GM18519 (cell line): ENCODE measurements around the gene CNTN6.

Source experiments
- ATAC-seq: cut with Tn5 transposase; IDR thresholded peaks from one replicate; pipeline ENCODE4 v1.9.1; 2021; ENCODE audit warnings: mild to moderate bottlenecking, moderate library complexity; ENCODE audit not compliant: unreplicated experiment, low FRiP score

Gene CNTN6

DNA sequence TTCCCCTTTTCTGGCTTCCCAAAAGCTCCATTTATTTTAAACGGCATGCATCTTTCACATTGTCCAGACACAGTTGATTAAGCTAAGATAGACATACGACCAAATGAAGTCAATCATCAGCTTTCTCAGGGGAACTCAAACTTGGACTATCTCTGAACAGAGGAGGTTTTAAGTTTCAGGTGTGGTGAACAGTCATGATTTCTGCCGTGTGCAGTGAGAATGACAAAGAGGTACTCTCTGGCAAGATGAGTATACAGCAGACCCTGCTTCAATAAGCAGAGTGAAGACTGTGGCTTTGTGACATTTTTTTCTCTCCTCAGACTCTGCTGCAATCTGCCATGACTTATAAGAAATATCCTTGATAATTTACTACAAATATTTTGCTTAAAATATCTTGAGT, 307.7 kb downstream of the CNTN6 start:
- ATAC-seq: no peak

DNA sequence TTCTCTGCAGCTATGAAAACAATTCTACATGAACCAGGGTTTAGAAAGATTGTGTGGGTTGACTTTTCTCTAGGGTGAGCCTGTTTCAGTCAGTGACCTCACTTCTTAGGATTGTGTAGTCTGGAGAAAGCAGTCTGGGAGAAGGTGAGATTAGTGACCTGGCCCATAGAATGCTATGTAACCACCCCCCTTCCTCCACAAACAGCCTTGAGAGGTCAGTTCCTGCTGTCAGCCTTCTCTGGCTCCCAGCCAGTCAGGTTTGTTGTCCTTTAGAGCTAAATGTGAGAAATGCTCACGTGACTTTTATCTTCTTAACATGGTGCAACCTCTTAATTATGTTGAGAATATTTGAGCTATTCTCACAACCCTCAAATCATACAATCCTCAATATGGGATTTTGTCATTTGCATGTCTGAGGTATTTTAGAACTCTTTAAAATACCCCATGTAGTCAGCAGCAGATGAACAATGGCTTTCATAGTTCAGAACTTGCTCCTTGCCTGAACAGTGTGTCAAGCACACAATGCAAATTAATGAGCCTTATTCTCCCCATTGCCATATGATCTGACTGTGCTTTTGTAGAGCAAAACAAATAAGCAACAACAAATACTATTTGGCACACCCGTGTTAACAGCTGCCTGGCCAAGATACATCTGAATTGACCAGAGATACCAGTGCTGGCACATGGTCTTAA, 311.6 kb downstream of the CNTN6 start:
- ATAC-seq: no peak

DNA sequence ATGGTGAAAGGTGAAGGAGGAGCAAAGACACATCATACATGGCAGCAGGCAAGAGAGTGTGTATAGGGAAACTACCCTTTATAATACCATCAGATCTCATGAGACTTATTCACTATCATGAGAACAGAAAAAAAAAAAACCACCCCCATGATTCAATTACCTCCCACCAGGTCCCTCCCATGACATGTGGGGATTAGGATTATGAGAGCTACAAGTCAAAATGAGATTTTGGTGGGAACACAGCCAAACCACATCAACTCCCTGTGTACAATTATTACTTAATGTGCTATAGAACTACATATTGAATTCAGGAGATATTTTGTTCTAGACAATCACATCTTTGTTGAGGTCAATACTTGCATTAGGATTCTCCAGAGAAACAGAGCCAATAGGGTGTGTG, 313.4 kb downstream of the CNTN6 start:
- ATAC-seq: no peak

DNA sequence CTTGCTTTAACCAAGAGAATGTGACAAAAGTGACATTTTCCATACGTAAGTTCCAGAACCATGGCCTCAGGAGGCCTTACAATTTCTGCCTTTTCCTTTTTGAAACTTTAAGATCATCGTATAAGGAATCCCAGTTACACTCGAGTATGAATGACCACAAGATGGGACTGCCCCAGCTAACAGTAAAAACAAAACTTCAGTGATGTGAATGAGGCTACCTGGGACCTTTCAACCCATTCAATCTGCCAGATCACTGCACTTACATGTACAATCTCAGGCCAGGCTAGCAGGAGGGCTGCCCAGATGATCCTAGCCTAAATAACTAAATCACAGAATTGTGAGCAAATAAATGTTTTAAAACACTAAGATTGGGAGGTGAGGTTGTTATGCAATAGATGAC, 328.8 kb downstream of the CNTN6 start:
- peak; percentile 49 for ATAC-seq

DNA sequence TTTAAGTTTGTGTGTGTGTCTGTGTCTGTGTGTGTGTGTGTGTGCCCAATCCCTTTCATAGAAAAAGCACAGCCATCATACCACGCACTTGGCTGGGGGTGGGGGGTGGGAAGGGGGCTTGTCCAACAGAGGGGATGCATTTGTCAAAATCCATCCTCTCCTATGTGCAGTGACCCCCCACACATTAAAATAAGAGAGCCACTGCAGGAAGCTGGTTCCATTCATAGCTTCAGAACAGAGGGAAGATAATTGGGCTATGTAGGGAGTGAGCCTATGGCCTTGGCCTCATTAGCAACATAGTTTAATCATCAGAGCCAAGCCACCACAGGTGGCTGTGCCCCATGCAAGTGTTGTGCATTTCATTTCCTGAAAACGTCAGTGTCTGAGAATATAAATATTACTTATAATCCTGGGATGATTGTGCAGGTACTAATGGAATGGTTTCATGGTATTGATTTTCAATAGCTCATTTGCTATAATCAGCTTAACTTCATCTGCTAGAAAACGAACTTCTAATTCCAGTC, 330.8 kb downstream of the CNTN6 start:
- ATAC-seq: no peak

DNA sequence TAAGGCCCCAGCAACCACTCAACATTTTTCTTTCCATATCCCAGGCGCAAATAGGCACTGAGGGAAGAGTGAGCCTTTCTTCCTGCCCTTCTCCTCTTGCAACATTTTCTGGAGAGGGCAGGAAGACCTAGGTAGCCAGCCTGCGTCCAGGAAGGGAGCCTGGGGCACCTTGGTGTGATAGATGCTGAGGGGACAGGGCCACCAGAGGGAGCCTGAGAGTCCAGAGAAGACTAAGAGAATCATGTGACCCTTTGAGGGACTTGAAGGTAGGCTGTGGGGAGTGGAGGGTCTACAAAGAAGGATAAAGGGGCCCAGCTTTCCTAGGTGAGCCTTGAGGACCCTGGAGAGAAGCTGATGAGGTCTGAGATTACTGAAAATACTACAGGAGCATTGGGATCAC, 346.6 kb downstream of the CNTN6 start:
- ATAC-seq: no peak

DNA sequence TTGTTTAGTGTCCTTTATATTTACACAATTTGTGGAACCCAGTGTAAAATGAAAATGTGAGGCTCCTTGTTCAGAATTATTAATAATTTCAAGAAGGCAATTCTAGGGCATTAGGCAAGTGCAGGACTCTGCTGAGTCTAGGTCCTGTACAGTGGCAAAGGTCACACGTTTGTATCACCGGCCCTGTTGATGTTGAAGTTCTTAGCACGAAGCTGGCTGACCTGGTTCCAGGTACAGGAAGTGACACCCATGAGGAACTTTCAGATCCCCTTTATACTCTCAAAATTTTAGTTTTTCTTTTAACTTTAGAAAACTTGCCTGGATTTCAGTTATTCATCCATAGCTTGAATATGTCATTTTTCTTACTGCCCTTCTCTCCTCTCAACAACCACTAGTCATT, 349.4 kb downstream of the CNTN6 start:
- ATAC-seq: no peak

DNA sequence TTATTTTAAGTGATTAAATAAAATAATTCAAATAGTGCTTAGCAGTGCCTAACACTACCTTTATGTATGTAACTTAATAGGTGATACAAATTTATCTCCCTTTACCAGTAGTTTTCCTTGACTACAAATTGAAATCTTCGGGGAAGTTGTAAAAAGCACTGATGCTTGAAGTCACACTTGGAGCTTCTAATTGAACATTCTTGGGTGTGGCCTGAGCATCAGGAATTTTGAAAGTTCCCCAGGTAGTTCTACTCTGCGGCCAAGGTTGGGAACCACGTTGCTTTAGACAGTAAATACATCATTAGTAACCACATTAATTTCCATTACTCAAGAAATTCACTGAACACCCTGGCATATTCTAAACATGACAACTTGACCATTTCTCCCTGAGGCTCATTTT, 351.4 kb downstream of the CNTN6 start:
- ATAC-seq: no peak

DNA sequence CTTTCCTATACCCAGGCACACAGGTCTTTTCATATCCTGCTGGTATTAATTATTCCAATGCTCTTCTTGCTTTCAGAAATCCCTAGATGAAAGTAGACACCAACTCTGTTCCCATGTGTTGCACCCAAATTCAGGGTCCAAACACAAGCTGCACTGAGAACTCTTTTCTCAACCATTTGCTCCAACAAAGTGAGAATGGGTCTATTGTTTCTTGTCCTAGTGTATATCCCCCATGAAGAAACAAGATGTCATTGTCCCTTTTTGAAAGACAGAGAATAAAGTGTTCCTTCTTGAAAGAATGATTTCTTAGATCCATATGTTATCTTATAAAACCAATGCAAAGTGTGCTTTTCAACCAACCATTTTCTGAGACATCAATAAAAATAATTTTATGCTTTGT, 353.7 kb downstream of the CNTN6 start:
- no peak for ATAC-seq

DNA sequence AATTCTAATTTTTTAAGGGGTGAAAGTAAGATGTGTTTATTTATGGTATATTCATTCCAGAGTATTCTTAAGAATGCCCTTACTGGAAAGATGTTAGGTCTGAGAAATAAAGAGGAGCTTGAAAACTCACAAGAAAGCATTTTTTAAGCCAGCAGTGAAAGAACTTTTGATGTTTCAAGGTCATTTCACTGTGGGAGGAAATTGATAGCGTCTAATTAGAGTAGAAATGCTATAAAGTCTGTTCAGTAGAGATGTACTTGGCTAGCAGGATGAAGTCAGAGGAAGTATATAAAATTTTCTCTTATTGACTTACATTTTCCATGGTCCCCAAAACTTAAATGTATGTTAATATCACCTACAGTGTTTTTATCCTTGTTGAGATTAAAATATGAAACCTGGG, 354.6 kb downstream of the CNTN6 start:
- no peak for ATAC-seq

DNA sequence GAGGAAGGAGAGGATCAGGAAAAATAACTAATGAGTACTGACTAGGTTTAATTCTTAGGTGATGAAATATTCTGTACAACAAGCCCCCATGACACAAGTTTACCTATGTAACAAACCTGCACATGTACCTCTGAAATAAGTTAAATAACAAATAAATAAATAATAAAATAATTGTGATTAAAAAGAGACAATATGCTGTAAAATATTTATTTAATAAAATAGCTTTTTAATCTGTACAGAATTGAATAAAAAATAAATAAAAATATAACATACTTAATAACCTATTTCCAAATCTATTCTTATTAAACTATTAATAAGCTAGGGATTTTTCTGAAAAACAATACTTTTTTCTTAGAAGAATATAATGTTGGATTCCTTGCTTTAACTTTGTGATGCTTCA, 355.6 kb downstream of the CNTN6 start:
- ATAC-seq: no peak
